H9 (cell line): Measurements from ENCODE around the gene ECE1. TPM values are rescaled to one million over a fixed set of nuclear protein-coding genes. Genes with fewer than 3 reads are reported as not detected.

Source experiments
- DNase-seq: peaks from one replicate; pipeline ENCODE4 v3.0.0-alpha.2; 2017
- H2AFZ ChIP-seq: one replicate; pipeline ENCODE4 v1.6.1; 2013; ENCODE audit warnings: mild to moderate bottlenecking, low read length, control low read depth, moderate library complexity
- H2AK5ac ChIP-seq: 2 replicates; pipeline ENCODE4 v1.6.1; 2013; ENCODE audit warnings: low read length, control low read depth, mixed read lengths; ENCODE audit not compliant: insufficient read length
- H2BK120ac ChIP-seq: one replicate; pipeline ENCODE4 v1.6.1; 2013; ENCODE audit warnings: low read depth, mild to moderate bottlenecking, low read length, control low read depth, inconsistent platforms; ENCODE audit not compliant: poor library complexity, severe bottlenecking
- H2BK12ac ChIP-seq: 2 replicates; pipeline ENCODE4 v1.6.1; 2013; ENCODE audit warnings: low read length, control low read depth, mixed read lengths, low read depth; ENCODE audit not compliant: insufficient read length
- H2BK15ac ChIP-seq: 2 replicates; pipeline ENCODE4 v1.6.1; 2013; ENCODE audit warnings: low read depth, low read length, control low read depth
- H2BK20ac ChIP-seq: one replicate; pipeline ENCODE4 v1.6.1; 2013; ENCODE audit warnings: low read depth, mild to moderate bottlenecking, low read length, control low read depth, inconsistent platforms; ENCODE audit not compliant: poor library complexity, severe bottlenecking
- H2BK5ac ChIP-seq: 2 replicates; pipeline ENCODE4 v1.6.1; 2013; ENCODE audit warnings: low read length, control low read depth, mixed read lengths; ENCODE audit not compliant: insufficient read length
- H3K14ac ChIP-seq: 2 replicates; pipeline ENCODE4 v1.6.1; 2013; ENCODE audit warnings: low read length, control low read depth; ENCODE audit not compliant: insufficient read depth
- H3K18ac ChIP-seq: 2 replicates; pipeline ENCODE4 v1.6.1; 2013; ENCODE audit warnings: low read depth, mild to moderate bottlenecking, mixed read lengths, low read length, control low read depth; ENCODE audit not compliant: insufficient read length
- H3K23ac ChIP-seq: 2 replicates; pipeline ENCODE4 v1.6.1; 2013; ENCODE audit warnings: low read length, control low read depth, mixed read lengths, low read depth; ENCODE audit not compliant: insufficient read length
- H3K23me2 ChIP-seq: 2 replicates; pipeline ENCODE4 v1.6.1; 2013; ENCODE audit warnings: low read depth, mild to moderate bottlenecking, mixed read lengths, low read length, control low read depth; ENCODE audit not compliant: insufficient read length, poor library complexity, severe bottlenecking
- H3K27ac ChIP-seq: 2 replicates; pipeline ENCODE4 v1.5.1; 2013; ENCODE audit warnings: low read length, control low read depth, mixed read lengths, low read depth; ENCODE audit not compliant: insufficient read length
- H3K27me3 ChIP-seq: 2 replicates; pipeline ENCODE4 v1.6.1; 2013; ENCODE audit warnings: low read length, control low read depth, inconsistent platforms; ENCODE audit not compliant: insufficient read depth
- H3K4ac ChIP-seq: 2 replicates; pipeline ENCODE4 v1.6.1; 2013; ENCODE audit warnings: low read depth, mild to moderate bottlenecking, control low read depth, inconsistent platforms, low read length, moderate library complexity
- H3K4me1 ChIP-seq: 2 replicates; pipeline ENCODE4 v1.6.1; 2013; ENCODE audit warnings: low read length, control low read depth, inconsistent platforms; ENCODE audit not compliant: insufficient read depth
- H3K4me2 ChIP-seq: 2 replicates; pipeline ENCODE4 v1.6.1; 2013; ENCODE audit warnings: low read length, control low read depth, mixed read lengths; ENCODE audit not compliant: insufficient read length, insufficient read depth
- H3K56ac ChIP-seq: 2 replicates; pipeline ENCODE4 v1.6.1; 2013; ENCODE audit warnings: low read depth, mild to moderate bottlenecking, mixed read lengths, low read length, control low read depth; ENCODE audit not compliant: insufficient read length
- H3K79me1 ChIP-seq: 2 replicates; pipeline ENCODE4 v1.6.1; 2013; ENCODE audit warnings: low read depth, mild to moderate bottlenecking, moderate library complexity, low read length, control low read depth, inconsistent platforms; ENCODE audit not compliant: insufficient read depth, poor library complexity, severe bottlenecking
- H3K79me2 ChIP-seq: 2 replicates; pipeline ENCODE4 v1.6.1; 2013; ENCODE audit warnings: low read length, control low read depth, inconsistent platforms; ENCODE audit not compliant: insufficient read depth
- H3K9ac ChIP-seq: 2 replicates; pipeline ENCODE4 v1.6.1; 2013; ENCODE audit warnings: low read length, control low read depth, mixed read lengths; ENCODE audit not compliant: insufficient read length; ENCODE audit errors: extremely low read depth
- H3K9me3 ChIP-seq: one replicate; pipeline ENCODE4 v1.6.1; 2013; ENCODE audit warnings: low read depth, low read length, inconsistent platforms; ENCODE audit not compliant: control insufficient read depth
- H3T11ph ChIP-seq: one replicate; pipeline ENCODE4 v1.6.1; 2013; ENCODE audit warnings: mild to moderate bottlenecking, low read length, control low read depth, inconsistent platforms
- H4K20me1 ChIP-seq: one replicate; pipeline ENCODE4 v1.6.1; 2013; ENCODE audit not compliant: control insufficient read depth, insufficient read length, insufficient read depth
- H4K5ac ChIP-seq: 2 replicates; pipeline ENCODE4 v1.6.1; 2013; ENCODE audit warnings: low read depth, mild to moderate bottlenecking, mixed read lengths, low read length, control low read depth; ENCODE audit not compliant: insufficient read length
- H4K8ac ChIP-seq: replicated peaks from 2 replicates; pipeline ENCODE4 v1.6.1; 2013; ENCODE audit warnings: low read length, control low read depth, mixed read lengths, low read depth; ENCODE audit not compliant: insufficient read length
- H4K91ac ChIP-seq: 2 replicates; pipeline ENCODE4 v1.6.1; 2013; ENCODE audit warnings: low read depth, mild to moderate bottlenecking, moderate library complexity, mixed read lengths, low read length, control low read depth; ENCODE audit not compliant: insufficient read length
- H3K27ac Mint-ChIP-seq, 3 experiments: 2 replicates in 2 of 3; 3 replicates in 1 of 3; pipeline ENCODE4 v1.8.0; 2020 to 2021; ENCODE audit warnings: mixed read lengths in 3 of 3, mild to moderate bottlenecking in 1 of 3, moderate library complexity in 1 of 3
- H3K27me3 Mint-ChIP-seq: 2 replicates; pipeline ENCODE4 v1.8.0; 2021; ENCODE audit warnings: low read depth, mild to moderate bottlenecking, moderate library complexity, mixed read lengths
- H3K36me3 Mint-ChIP-seq, 3 experiments: 2 replicates in 2 of 3; 3 replicates in 1 of 3; pipeline ENCODE4 v1.8.0; 2020 to 2021; ENCODE audit warnings: low read depth in 3 of 3, mixed read lengths in 3 of 3; ENCODE audit not compliant: insufficient read depth in 1 of 3
- H3K4me1 Mint-ChIP-seq, 2 experiments: 2 replicates each; pipeline ENCODE4 v1.8.0; 2020; ENCODE audit warnings: mixed read lengths in 2 of 2
- H3K4me3 Mint-ChIP-seq, 2 experiments: 2 replicates in 1 of 2; 3 replicates in 1 of 2; pipeline ENCODE4 v1.8.0; 2020 to 2021; ENCODE audit warnings: mild to moderate bottlenecking in 2 of 2, mixed read lengths in 2 of 2, moderate library complexity in 1 of 2
- H3K9me3 Mint-ChIP-seq, 2 experiments: 2 replicates in 1 of 2; 3 replicates in 1 of 2; pipeline ENCODE4 v1.8.0; 2020; ENCODE audit warnings: mild to moderate bottlenecking in 2 of 2, mixed read lengths in 2 of 2, moderate library complexity in 1 of 2
- WGBS: extraction: QIAGEN DNeasy Blood & Tissue Kit; methylation state at CpG from one replicate; pipeline ENCODE4 v1.1.7; 2013; ENCODE audit warnings: missing lambda C conversion rate, low lambda C conversion rate, mixed read lengths; ENCODE audit not compliant: insufficient read length; ENCODE audit errors: extremely low coverage; 5-methylcytosine and 5-hydroxymethylcytosine counted together
- total RNA-seq: library from RNA; stranded (reverse); gene quantifications from 2 replicates; pipeline ENCODE4 v1.2.1, GENCODE V29; 2021
- TF ChIP-seq, protein P1 (sequence below): fragments of 200-600 bp; sonication (generic); conservative IDR thresholded peaks from 3 replicates; pipeline ENCODE4 v1.8.0; 2021; ENCODE audit warnings: antibody characterized with exemption, mild to moderate bottlenecking

The ECE1 gene
- total RNA-seq, 1 experiment from 2014 or later, result 31.1 TPM

DNA sequence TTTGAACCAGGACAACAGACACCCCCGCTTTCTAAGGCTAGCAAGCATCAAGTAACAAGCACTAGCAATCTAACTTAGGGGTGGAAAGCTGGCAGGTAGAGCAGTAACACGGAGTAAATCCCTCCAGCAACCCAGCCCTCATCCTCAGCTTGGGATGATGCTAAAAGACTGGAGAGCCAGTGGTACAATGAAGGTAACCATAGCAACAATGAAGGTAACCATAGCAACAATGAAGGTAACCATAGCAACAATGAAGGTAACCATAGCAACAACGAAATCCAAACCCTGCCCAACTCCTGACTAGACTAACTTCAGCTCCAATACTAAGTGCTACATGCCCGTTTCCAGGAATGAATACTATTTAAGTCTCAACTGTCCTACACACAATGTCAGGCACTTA is 91.3 kb downstream of the ECE1 start:
- Histone ChIP-seq H2AK5ac (no peak overlapping the region), H3K79me1 (no peaks in the 10 kb centered on the region), H4K5ac (no peak overlapping the region), H2BK12ac (no peak overlapping the region), H4K8ac (no peak overlapping the region), H3K27me3 (peaks cover 7% of the 10 kb centered on the region; the same call in 1 of the 2 replicates), H2AFZ (no peak overlapping the region), H4K91ac (no peak overlapping the region), H3K23me2 (no peaks in the 10 kb centered on the region), H3K79me2 (no peaks in the 10 kb centered on the region), H3K4ac (no peak overlapping the region), H3K9me3 (no peaks in the 10 kb centered on the region), H2BK20ac (no peak overlapping the region), H2BK5ac (no peak overlapping the region), H2BK15ac (no peak overlapping the region), H3K27ac (no peak overlapping the region), H3K23ac (no peak overlapping the region), H3K14ac (no peak overlapping the region), H4K20me1 (no peaks in the 10 kb centered on the region), H3K4me2 (no peak overlapping the region), H3T11ph (no peak overlapping the region), H3K4me1 (no peaks in the 10 kb centered on the region), H3K56ac (no peak overlapping the region), H2BK120ac (no peak overlapping the region), H3K9ac (no peak overlapping the region), H3K18ac (no peak overlapping the region)
- TF ChIP-seq, protein P1, sequence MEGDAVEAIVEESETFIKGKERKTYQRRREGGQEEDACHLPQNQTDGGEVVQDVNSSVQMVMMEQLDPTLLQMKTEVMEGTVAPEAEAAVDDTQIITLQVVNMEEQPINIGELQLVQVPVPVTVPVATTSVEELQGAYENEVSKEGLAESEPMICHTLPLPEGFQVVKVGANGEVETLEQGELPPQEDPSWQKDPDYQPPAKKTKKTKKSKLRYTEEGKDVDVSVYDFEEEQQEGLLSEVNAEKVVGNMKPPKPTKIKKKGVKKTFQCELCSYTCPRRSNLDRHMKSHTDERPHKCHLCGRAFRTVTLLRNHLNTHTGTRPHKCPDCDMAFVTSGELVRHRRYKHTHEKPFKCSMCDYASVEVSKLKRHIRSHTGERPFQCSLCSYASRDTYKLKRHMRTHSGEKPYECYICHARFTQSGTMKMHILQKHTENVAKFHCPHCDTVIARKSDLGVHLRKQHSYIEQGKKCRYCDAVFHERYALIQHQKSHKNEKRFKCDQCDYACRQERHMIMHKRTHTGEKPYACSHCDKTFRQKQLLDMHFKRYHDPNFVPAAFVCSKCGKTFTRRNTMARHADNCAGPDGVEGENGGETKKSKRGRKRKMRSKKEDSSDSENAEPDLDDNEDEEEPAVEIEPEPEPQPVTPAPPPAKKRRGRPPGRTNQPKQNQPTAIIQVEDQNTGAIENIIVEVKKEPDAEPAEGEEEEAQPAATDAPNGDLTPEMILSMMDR, result no peak
- no peak for DNase-seq
- Mint-ChIP-seq H3K9me3 (no peaks in the 10 kb centered on the region), H3K27me3 (peaks cover 66% of the 10 kb centered on the region), H3K27ac (no peak overlapping the region), H3K36me3 (no peaks in the 10 kb centered on the region), H3K4me1 (peaks cover 0 to 5% of the 10 kb centered on the region in 2 experiments; a peak in 1 of 4 replicates), H3K4me3 (no peak overlapping the region)
- no CpG with 5 or more reads among the region's 4 CpGs for WGBS
